Measurements from ENCODE around the gene DCDC2C.

Gene DCDC2C

DNA sequence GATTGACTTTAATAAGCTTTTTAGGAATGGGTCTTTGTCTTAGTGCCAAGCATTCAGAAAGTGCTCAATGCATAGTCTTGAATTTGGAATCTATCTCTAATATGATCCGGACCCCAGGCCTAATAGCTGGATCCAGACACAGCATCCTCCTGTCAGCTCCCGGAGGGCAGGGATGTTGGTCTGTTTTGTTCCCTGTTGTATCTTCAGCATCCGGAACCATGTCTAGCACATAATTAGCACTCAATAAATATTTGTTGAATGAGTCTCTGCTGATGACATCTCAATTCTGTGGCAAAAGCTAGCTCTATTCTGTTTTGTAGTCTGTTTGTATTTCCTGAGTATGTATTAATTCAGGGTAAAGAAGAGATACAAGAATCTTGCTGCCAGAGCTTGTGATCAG is 169.1 kb downstream of the DCDC2C start:
- H3K4me1 ChIP-seq (ENCODE audit: control insufficient read depth, insufficient read depth, low read length), result no peaks in the 10 kb centered on the region
- ChIA-PET POLR2A (no interaction called here), CTCF (interaction anchor here (0.6 kb wide), 1 partner anchor 90 kb away, joined by 3 read pairs; no protein-coding TSS in a partner anchor)
- H3K36me3 ChIP-seq (ENCODE audit: control insufficient read depth in 2 of 2, insufficient read depth in 1 of 2, low read length in 2 of 2), result no peaks in the 10 kb centered on the region
- TF ChIP-seq IKZF3 (tag by site-specific recombination; IDR thresholded peaks at IDR 0.05), result no peak
- TF ChIP-seq ZBTB20 (tag by site-specific recombination; IDR thresholded peaks at IDR 0.05), result no peak
- no peak for TF ChIP-seq ZNF223 (tag by site-specific recombination; IDR thresholded peaks at IDR 0.05)
- TF ChIP-seq ZNF433 (tag by site-specific recombination; IDR thresholded peaks at IDR 0.05; ENCODE audit: low read depth), result no peak
- no peak for TF ChIP-seq ZBTB26 (tag by site-specific recombination; optimal IDR thresholded peaks at IDR 0.05)
- TF ChIP-seq ZNF560 (tag by site-specific recombination; IDR thresholded peaks at IDR 0.05; ENCODE audit: borderline replicate concordance), result no peak
- no peak for TF ChIP-seq ZNF23 (tag by site-specific recombination; IDR thresholded peaks at IDR 0.05; ENCODE audit: borderline replicate concordance)
- TF ChIP-seq ZNF785 (tag by site-specific recombination; IDR thresholded peaks at IDR 0.05), result no peak
- no peak for TF ChIP-seq ZNF266 (tag by site-specific recombination; IDR thresholded peaks at IDR 0.05; ENCODE audit: low read depth)
- no peak for TF ChIP-seq YY1 (tag by site-specific recombination; IDR thresholded peaks at IDR 0.05)
- TF ChIP-seq ZNF311 (tag by site-specific recombination; IDR thresholded peaks at IDR 0.05; ENCODE audit: borderline replicate concordance), result no peak
- TF ChIP-seq, protein P1, sequence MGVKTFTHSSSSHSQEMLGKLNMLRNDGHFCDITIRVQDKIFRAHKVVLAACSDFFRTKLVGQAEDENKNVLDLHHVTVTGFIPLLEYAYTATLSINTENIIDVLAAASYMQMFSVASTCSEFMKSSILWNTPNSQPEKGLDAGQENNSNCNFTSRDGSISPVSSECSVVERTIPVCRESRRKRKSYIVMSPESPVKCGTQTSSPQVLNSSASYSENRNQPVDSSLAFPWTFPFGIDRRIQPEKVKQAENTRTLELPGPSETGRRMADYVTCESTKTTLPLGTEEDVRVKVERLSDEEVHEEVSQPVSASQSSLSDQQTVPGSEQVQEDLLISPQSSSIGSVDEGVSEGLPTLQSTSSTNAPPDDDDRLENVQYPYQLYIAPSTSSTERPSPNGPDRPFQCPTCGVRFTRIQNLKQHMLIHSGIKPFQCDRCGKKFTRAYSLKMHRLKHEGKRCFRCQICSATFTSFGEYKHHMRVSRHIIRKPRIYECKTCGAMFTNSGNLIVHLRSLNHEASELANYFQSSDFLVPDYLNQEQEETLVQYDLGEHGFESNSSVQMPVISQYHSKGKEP (tag by site-specific recombination; IDR thresholded peaks at IDR 0.05), result no peak
- no peak for TF ChIP-seq ZNF596 (tag by site-specific recombination; IDR thresholded peaks at IDR 0.05)
- no peak for TF ChIP-seq SALL2 (tag by site-specific recombination; IDR thresholded peaks at IDR 0.05; ENCODE audit: borderline replicate concordance)
- H3K4me3 ChIP-seq (ENCODE audit: low read depth, low read length), result no peak overlapping the region
- no peaks in the 10 kb centered on the region for H3K9me3 ChIP-seq (ENCODE audit: control insufficient read depth, insufficient read depth, low read depth, low read length)
- H3K27ac ChIP-seq (ENCODE audit: extremely low read depth, low read depth, low read length), result no peak overlapping the region

- TF ChIP-seq ZNF621 (tag by site-specific recombination; IDR thresholded peaks at IDR 0.05) (no peak), GLI2 (tag by site-specific recombination; IDR thresholded peaks at IDR 0.05; ENCODE audit: borderline replicate concordance, low read depth) (no peak), ZBTB8A (tag by site-specific recombination; IDR thresholded peaks at IDR 0.05) (no peak), ZNF23 (tag by site-specific recombination; IDR thresholded peaks at IDR 0.05; ENCODE audit: borderline replicate concordance) (no peak), ZNF391 (tag by site-specific recombination; IDR thresholded peaks at IDR 0.05; ENCODE audit: borderline replicate concordance, low read depth) (no peak), KLF16 (tag by site-specific recombination; IDR thresholded peaks at IDR 0.05) (no peak), KLF9 (tag by site-specific recombination; IDR thresholded peaks at IDR 0.05; ENCODE audit: low read depth) (no peak), PBX3 (CRISPR knock-in tag; IDR thresholded peaks at IDR 0.05) (no peak), ZNF174 (tag by site-specific recombination; IDR thresholded peaks at IDR 0.05) (no peak), ZNF473 (tag by site-specific recombination; IDR thresholded peaks at IDR 0.05) (no peak), ZNF596 (tag by site-specific recombination; IDR thresholded peaks at IDR 0.05) (no peak), ZNF768 (tag by site-specific recombination; IDR thresholded peaks at IDR 0.05) (no peak), EGR2 (tag by site-specific recombination; IDR thresholded peaks at IDR 0.05; ENCODE audit: low read depth) (no peak), ZNF114 (tag by site-specific recombination; IDR thresholded peaks at IDR 0.05) (no peak)
- TF ChIP-seq, protein P2, sequence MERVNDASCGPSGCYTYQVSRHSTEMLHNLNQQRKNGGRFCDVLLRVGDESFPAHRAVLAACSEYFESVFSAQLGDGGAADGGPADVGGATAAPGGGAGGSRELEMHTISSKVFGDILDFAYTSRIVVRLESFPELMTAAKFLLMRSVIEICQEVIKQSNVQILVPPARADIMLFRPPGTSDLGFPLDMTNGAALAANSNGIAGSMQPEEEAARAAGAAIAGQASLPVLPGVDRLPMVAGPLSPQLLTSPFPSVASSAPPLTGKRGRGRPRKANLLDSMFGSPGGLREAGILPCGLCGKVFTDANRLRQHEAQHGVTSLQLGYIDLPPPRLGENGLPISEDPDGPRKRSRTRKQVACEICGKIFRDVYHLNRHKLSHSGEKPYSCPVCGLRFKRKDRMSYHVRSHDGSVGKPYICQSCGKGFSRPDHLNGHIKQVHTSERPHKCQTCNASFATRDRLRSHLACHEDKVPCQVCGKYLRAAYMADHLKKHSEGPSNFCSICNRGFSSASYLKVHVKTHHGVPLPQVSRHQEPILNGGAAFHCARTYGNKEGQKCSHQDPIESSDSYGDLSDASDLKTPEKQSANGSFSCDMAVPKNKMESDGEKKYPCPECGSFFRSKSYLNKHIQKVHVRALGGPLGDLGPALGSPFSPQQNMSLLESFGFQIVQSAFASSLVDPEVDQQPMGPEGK (tag by site-specific recombination; IDR thresholded peaks at IDR 0.05), result no peak
- Histone ChIP-seq H3K27ac (ENCODE audit: extremely low read depth, low read depth, low read length) (no peak overlapping the region), H3K4me1 (ENCODE audit: control insufficient read depth, insufficient read depth, low read length) (no peaks in the 10 kb centered on the region), H3K4me3 (ENCODE audit: low read depth, low read length) (no peak overlapping the region), H3K9me3 (ENCODE audit: control insufficient read depth, insufficient read depth, low read depth, low read length) (no peaks in the 10 kb centered on the region), H3K36me3 (ENCODE audit: control insufficient read depth in 2 of 2, insufficient read depth in 1 of 2, low read length in 2 of 2) (no peaks in the 10 kb centered on the region)
- ChIA-PET CTCF (no interaction called here), POLR2A (no interaction called here)
These were observed 170.5 kb downstream of the DCDC2C start for GRCh38 chr2:3873899-3874298.

Measured in HEK293 (cell line).